NCI-H1417 treated with DMSO at 0.1 percent for 48 hours (cell line): ENCODE measurements around the gene PPM1M.
"Not testable (repeated sequence)": the region's sequence is repeated elsewhere in the genome, so short reads cannot be mapped to it uniquely, and the experiment has no call there.

Experiments used
- DNase-seq: peaks from one replicate; lab custom pipeline; 2025; lab: John Stamatoyannopoulos, UW

The PPM1M gene

DNA sequence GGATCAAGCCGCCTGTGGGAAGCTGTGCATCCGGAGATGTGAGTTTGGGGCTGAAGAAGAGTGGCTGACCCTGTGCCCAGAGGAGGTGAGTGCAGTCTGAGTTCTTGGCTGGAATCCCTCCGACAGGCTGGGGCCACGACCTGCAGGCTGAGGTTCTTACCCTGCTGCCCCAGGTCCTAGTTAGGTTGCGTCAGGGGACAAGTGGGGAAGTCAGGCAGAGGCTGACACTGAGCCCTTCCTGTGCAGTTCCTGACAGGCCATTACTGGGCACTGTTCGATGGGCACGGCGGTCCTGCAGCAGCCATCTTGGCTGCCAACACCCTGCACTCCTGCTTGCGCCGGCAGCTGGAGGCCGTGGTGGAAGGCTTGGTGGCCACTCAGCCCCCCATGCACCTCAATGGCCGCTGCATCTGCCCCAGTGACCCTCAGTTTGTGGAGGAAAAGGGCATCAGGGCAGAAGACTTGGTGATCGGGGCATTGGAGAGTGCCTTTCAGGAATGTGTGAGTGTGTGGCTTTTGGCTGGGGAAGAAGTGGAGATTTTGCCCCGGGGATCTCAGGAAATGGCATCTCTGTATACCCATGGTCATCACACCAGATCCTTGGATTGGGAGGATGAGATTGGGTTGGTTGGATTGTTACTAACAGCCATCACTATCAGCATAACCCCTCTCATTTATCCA lies 1.3 kb downstream of the PPM1M start:
- no peak for DNase-seq

DNA sequence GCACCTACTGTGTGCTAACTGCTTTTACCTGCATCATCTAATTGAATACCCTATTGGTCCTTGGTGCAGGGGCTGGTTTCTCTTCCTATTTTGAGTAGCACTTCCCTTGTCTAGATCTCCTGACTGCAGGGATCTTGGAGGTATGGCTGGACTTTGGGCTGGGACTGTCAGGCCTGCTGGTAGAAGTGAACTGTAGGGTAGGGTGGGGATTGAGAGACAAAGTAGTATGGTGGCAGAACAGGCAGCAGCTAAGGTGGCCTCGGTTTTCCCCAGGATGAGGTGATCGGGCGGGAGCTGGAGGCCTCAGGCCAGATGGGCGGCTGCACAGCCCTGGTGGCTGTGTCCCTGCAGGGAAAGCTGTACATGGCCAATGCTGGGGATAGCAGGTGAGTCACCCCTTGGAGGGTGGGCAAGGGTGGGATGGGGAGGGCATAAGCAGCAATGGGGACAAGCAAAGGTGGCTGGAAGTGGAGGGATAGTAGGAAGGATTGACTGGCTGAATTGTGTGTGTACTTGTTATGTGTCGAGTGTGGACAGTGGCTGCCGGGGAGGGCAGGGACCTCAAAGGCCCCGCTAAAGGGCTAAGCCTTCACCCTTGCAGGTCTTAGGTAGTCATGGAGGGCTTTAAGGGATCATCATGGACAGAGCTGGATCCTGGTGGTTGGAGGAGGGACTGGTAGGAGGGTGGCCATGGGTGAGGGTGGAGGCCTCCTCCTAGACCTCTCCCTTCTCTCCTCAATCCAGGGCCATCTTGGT lies 2.0 kb downstream of the PPM1M start:
- no peak for DNase-seq

DNA sequence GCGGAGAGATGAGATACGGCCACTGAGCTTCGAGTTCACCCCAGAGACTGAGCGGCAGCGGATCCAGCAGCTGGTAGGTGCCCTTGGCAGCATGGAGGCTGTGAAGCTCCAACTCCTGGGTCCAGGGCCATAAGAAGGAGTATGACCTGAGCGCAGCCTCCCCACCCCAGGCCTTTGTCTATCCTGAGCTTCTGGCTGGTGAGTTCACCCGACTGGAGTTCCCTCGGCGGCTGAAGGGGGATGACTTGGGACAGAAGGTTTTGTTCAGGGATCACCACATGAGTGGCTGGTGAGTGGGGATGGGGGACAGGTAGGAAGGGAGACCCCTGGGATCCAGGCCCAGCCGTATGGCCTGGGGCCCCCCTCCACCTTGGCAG lies 2.6 kb downstream of the PPM1M start:
- DNase-seq = no peak

DNA sequence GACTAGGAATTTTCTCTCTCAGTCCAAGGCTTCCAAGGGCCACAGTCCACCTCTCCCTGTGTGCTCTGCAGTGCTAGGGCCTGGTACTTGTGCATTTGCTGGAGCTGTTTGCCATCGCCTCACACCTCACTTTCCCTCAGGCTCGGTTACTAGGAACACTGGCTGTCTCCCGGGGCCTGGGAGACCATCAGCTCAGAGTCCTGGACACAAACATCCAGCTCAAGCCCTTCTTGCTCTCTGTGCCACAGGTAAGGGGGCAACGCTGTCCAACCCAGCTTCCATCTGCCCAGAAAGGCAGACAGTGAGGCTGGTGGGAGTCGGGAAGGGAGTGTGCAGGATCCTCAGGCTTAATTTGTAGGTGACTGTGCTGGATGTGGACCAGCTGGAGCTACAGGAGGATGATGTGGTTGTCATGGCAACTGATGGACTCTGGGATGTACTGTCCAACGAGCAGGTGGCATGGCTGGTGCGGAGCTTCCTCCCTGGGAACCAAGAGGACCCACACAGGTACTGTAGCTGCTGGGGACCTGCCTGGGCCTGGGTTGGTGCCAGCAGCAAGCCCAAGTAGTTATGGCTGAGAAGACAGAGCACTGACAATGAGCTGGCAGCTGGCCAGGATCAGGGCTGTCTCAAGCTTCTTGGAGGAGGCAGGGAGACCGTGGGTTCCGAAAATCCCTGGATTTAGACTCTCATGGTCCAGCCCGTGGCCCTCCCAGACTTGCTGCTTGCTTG lies 3.4 kb downstream of the PPM1M start:
- no peak for DNase-seq

DNA sequence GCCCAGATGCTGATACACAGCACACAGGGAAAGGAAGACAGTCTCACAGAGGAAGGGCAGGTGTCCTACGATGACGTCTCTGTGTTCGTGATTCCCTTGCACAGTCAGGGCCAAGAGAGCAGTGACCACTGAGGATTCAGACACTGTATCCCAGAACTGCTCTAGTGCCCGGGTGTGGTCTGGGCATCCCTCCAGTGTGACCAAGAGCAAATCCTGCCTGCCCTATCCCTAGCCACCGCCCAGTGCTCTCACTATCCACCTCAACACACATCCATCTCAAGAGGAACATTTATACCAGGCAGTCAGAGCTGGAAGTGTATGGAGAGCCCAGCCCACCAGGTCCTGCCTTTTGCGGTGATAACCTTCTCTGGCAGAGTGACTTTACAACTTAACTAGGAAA lies 4.1 kb downstream of the PPM1M start:
- no peak for DNase-seq

GRCh38 chr3:52250122-52250521 lies 4.6 kb downstream of the PPM1M start:
- no peak for DNase-seq

DNA sequence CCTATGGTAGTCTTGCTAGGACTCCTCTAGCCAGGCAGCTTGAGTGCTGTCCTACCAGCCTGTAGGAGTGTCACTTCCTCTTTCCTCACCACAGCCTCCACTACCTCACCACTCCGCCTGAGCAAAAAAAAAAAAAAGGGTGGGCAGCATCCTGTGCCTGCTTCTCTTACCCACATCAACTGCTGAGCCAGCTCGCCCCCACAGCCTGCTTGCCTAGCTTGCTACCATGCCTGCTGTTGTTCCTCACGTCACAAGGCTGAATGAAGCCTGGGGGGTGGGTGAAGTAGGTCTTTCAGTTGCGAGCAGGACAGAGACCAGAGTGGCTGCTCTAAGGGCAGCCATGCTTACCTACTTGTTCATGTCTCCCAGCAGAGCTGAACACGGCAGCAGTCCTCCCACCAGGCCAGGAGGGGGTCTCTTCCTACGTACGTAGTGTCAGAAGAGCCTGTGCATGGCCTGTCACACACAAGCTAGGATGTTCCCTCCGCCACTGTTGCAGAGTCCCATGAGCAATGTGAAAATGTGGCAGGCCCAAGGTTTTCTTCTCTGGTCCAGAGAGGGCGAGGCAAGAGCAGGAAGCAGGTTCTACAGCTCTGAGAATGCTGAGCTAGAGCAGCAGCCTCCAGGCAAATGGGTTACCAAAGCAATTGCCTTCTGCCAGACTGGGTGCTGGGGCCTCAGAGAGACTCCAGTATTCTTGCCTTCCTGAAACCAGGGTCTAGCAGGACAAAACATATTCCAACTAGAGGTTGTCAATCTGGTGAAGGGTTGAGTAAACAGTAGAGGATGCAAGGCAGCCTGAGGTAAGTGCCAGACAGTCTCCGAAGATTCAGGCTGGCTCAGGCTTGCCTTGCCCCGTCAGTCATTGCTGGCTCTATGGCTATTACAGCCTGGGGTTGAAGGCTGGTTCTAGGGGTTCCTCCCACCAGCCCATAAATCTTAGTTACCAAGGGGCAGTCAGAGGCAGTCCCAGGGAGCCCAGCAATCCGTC lies 8.1 kb downstream of the PPM1M start:
- no peak for DNase-seq

DNA sequence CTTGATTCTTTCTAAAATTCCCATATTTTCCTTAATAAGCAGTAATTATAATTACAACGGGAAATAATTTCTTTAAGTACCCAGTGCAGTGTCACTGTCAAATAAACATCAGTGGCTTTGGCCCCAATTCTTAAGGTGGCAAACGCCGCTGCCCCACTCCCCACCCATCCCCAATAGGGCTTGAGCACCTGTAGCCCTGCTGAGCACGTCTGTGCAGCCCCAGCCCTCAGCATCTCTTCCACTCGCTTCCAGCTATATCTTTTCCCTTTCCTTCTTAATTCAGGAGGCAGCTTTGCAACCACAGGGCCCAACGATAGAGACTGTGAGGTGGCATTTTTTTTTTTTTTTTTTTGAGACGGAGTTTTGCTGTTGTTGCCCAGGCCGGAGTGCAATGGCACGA lies 9.0 kb downstream of the PPM1M start:
- no peak for DNase-seq

GRCh38 chr3:52256159-52256558 lies 10.6 kb downstream of the PPM1M start:
- no peak for DNase-seq

- DNase-seq = no peak
Measured at GRCh38 chr3:52256622-52257021, 11.1 kb downstream of the PPM1M start.

DNA sequence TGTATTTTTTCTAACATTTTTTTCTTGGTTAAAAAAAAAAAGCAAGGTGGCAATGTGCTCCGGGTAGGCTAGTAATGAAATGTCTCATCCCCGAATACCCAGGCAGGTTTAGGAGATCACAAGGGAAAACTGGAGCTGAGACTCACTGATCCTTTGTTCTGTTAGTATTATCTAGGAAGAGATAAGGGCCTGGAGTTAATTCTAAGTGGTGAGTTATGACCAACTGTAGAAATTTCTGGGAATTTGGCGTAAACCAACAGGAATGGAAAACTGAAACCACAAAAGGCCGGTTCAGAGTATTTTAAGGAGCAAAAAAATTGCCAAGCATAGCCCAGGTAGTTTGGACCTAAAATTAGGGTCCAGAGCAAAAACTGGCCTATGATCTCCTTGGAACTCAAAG lies 12.4 kb downstream of the PPM1M start:
- DNase-seq = no peak

DNA sequence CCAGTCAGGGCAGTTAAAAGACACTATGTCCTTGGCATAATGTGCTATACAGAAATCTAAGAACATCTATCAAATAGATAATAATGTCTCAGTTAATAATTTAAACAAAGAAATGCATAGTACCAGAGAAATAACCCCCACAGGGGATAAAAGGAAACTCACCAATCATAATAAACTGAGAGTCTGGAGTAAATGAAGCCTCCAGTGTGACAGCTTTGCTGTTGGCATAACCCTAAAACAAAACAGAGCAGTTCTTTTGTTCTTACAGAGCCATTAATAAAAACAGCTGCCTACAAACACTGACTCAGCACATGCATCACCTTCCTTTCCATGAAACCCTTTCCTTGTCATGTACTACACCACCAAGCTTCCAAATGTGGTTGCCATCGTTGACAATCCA lies 13.5 kb downstream of the PPM1M start:
- DNase-seq = no peak

GRCh38 chr3:52259448-52259847 lies 13.9 kb downstream of the PPM1M start:
- no peak for DNase-seq

GRCh38 chr3:52262447-52262846 lies 16.9 kb downstream of the PPM1M start:
- no peak for DNase-seq

- no peak for DNase-seq
Measured at GRCh38 chr3:52265387-52265786, 19.8 kb downstream of the PPM1M start.

DNA sequence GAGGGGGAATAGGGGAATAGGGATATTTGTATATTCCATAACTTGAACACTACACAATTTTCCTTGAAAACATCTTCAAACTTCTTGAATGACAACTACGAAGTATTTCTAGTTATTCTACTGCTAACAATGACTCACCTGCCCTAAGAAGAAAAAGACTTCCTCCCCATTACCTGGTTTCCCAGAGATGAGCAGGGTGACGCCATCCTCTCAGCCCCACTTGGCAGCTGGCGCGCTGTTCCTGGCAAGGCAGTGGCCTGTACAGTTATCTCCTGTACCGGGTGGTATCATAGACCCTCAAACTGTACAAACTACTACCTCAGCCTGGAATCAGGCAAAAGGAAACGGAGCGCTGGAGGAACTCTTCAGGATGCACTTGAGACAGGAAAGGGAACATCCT lies 22.5 kb downstream of the PPM1M start:
- no peak for DNase-seq

DNA sequence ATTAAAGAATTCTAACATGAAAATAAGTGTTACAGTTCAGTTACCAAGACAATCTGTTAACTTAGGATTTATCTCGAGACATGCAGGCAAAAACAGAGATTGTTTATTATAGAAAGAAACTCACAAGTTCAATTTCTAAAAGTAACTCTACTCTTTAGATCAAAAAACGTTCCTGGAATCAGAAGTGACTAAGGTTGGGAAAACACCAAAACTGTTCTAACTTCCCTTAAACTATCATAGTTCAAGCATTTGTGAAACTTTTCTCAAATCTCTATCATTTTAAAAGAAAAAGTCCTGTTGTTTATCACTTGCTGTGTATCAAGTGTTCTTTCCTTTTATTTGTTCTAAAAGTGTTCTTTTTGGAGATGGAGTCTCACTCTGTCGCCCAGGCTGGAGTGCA lies 24.2 kb downstream of the PPM1M start:
- DNase-seq = no peak

- DNase-seq = no peak
Measured at GRCh38 chr3:52270252-52270754, 24.7 kb downstream of the PPM1M start.

DNA sequence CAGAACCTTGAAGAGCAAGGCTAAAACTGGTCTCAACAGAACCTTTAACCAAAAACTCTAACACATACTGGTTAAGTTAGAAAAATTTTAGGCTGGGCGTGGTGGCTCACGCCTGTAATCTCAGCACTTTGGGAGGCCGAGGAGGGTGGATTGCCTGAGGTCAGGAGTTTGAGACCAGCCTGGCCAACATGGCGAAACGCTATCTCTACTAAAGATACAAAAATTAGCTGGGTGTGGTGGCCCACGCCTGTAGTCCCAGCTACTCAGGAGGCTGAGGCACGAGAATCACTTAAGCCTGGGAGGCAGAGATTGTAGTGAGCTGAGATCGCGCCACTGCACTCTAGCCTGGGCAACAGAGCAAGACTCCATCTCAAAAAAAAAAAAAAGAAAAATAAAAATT lies 26.6 kb downstream of the PPM1M start:
- not testable (repeated sequence) for DNase-seq

GRCh38 chr3:52272831-52273230 lies 27.3 kb downstream of the PPM1M start:
- no peak for DNase-seq

DNA sequence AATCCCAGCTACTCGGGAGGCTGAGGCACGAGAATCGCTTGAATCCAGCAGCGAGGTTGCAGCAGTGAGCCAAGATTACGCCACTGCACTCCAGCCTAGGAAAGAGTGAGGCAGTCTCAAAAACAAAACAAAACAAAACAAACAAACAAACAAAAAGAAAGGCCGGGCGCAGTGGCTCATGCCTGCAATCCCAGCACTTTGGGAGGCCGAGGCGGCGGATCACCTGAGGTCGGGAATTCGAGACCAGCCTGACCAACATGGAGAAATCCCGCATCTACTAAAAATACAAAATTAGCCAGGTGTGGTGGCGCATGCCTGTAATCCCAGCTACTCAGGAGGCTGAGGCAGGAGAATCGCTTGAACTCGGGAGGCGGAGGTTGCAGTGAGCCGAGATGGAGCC lies 29.2 kb downstream of the PPM1M start:
- DNase-seq = not testable (repeated sequence)
